Muscle layer of duodenum (tissue), 2 donors: Measurements from ENCODE around the gene ALDH1A3.
"Not testable (repeated sequence)": the region's sequence is repeated elsewhere in the genome, so short reads cannot be mapped to it uniquely, and the experiment has no call there.

Experiments
- H3K27ac ChIP-seq: one replicate; pipeline ENCODE4 v1.7.0; 2013; ENCODE audit warnings: mild to moderate bottlenecking, low read length
- H3K27me3 ChIP-seq: one replicate; pipeline ENCODE4 v1.7.0; 2013; ENCODE audit warnings: low read depth, mild to moderate bottlenecking, control low read depth, low read length
- H3K36me3 ChIP-seq, 2 donors: one replicate each; pipeline ENCODE4 v1.7.0; 2013; ENCODE audit warnings: low read length in 2 of 2, control low read depth in 1 of 2, mild to moderate bottlenecking in 1 of 2; ENCODE audit not compliant: insufficient read depth in 2 of 2, control insufficient read depth in 1 of 2
- H3K4me1 ChIP-seq, 2 donors: one replicate each; pipeline ENCODE4 v1.7.0; 2013; ENCODE audit warnings: low read length in 2 of 2, mild to moderate bottlenecking in 2 of 2, control low read depth in 1 of 2, moderate library complexity in 1 of 2; ENCODE audit not compliant: insufficient read depth in 2 of 2, control insufficient read depth in 1 of 2
- H3K4me3 ChIP-seq, 2 donors: one replicate each; pipeline ENCODE4 v1.7.0; 2013; ENCODE audit warnings: low read length in 2 of 2, low read depth in 1 of 2, mild to moderate bottlenecking in 1 of 2
- H3K9me3 ChIP-seq, 2 donors: one replicate each; pipeline ENCODE4 v1.7.0; 2013; ENCODE audit warnings: low read length in 2 of 2, control low read depth in 1 of 2, mild to moderate bottlenecking in 1 of 2; ENCODE audit not compliant: control insufficient read depth in 1 of 2
- donor health status: healthy.

Gene ALDH1A3

GRCh38 chr15:100844778-100845177, 34.9 kb upstream of the ALDH1A3 start:
- Histone ChIP-seq H3K27ac (no peak overlapping the region), H3K9me3 (no peaks in the 10 kb centered on the region), H3K36me3 (no peaks in the 10 kb centered on the region), H3K27me3 (no peaks in the 10 kb centered on the region), H3K4me3 (no peak overlapping the region), H3K4me1 (no peaks in the 10 kb centered on the region)

DNA sequence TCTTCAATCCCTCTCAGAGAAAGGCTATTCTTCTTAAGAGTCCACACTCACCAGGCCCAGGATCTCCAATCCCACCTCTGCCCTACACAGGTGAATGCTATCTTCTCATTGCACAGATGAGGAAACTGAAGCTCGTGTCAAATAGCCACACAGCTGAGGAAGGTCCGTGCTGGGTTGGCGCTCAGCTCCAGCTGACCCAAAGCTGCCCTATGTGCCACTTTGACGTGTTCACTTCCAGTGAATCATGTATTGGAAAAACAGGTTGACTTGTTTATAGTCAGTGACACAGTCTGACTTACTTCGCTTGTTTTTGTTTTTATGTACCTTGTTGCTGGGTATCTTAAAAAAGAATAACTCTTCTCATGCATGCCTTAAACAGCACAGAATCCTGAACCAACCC, 32.4 kb upstream of the ALDH1A3 start:
- no peaks in the 10 kb centered on the region for H3K36me3 ChIP-seq
- no peaks in the 10 kb centered on the region for H3K9me3 ChIP-seq
- H3K27ac ChIP-seq = no peak overlapping the region
- no peaks in the 10 kb centered on the region for H3K27me3 ChIP-seq
- no peaks in the 10 kb centered on the region for H3K4me1 ChIP-seq
- no peak overlapping the region for H3K4me3 ChIP-seq

DNA sequence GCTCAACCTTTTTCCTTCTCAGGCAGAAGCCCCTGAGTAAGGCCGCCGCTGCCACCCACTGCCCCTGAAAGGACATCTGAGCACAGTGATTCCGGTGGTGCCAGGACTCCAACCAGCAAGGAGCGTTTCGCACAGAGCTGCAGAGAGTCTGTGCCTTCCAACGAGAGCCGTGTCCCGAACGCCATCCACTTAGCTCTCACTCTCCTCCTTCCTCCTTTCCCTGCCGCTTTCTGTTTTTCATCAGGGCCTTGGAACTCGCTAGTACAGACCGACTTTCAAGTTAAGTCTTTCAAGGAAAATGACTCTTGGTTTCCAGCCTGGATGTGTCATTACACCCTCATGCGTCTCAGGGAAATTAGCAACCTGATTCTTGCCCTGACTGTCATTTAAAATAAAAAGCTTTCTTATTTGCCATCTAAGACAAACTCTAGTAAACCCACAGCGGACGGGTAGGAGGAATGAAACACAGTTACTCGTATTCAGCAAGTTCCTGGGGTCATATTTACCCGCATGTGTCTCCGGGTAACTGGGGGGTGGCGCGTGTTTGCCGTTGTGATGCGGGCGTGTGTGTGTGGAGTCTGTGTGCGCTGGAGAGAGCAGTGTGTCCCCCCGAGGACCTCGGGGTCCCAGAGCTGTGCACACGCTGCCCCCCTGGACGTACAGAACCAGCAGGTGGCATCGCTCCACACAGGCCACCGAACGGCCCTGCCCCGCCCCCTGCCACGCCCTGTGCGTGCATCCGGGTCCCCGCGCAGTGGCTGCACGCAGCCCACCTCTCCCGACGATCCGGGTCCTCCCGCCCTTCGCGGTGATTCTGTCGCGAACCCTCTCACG, 30.4 kb upstream of the ALDH1A3 start:
- no peaks in the 10 kb centered on the region for H3K27me3 ChIP-seq
- peak overlapping the region; percentile 3 for H3K27ac ChIP-seq
- no peaks in the 10 kb centered on the region for H3K9me3 ChIP-seq
- no peaks in the 10 kb centered on the region for H3K4me1 ChIP-seq
- peak overlapping the region; percentile 71 to 80 for H3K4me3 ChIP-seq
- H3K36me3 ChIP-seq = no peaks in the 10 kb centered on the region

DNA sequence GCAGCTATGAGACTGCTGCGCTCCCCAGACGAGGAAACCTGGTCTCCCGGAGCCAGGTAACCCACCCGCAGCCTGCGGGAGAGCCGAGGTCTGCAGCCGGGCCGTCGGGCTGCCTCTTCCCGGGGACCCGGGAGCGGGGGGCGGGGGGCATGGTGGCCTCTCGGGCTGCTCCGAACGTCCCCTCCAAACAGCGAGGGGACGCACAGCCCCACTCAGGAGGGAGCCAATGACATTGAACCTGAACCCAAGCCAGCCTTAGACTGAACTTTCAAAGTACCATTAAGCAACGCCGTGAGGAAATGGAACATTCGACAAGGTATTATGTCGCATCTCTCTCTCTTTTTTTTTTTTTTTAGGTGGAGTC, 29.8 kb upstream of the ALDH1A3 start:
- H3K36me3 ChIP-seq = no peaks in the 10 kb centered on the region
- H3K4me1 ChIP-seq = no peaks in the 10 kb centered on the region
- no peaks in the 10 kb centered on the region for H3K9me3 ChIP-seq
- H3K27ac ChIP-seq = no peak overlapping the region
- H3K4me3 ChIP-seq = peak overlapping the region; percentile 71 to 80
- no peaks in the 10 kb centered on the region for H3K27me3 ChIP-seq

- H3K9me3 ChIP-seq, H3K27me3 ChIP-seq, H3K4me1 ChIP-seq, H3K36me3 ChIP-seq, H3K27ac ChIP-seq, H3K4me3 ChIP-seq: not testable (repeated sequence)
Measured at GRCh38 chr15:100851428-100852015, 28.1 kb upstream of the ALDH1A3 start.

DNA sequence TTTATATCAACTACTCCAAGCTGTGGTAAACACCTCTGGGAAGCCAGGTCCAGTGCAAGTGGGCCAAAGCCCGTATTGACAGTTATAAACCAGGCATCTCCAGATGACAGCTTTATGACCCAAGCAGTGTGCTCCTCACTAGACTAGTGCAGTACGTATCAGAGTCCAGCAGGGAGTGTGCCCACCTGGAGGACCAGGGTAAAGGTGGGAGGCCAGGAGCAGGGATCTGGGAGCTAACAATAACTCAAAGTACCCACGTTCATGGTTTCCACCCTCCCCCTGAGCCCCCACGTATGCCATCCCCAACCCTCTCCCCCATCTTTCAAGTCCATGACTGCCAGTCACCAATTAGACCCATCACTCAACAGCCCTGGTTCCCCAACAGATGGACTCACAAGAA, 27.0 kb upstream of the ALDH1A3 start:
- H3K4me1 ChIP-seq = no peaks in the 10 kb centered on the region
- H3K27ac ChIP-seq = no peak overlapping the region
- H3K4me3 ChIP-seq = no peak overlapping the region
- H3K9me3 ChIP-seq = no peaks in the 10 kb centered on the region
- H3K27me3 ChIP-seq = no peaks in the 10 kb centered on the region
- no peaks in the 10 kb centered on the region for H3K36me3 ChIP-seq

DNA sequence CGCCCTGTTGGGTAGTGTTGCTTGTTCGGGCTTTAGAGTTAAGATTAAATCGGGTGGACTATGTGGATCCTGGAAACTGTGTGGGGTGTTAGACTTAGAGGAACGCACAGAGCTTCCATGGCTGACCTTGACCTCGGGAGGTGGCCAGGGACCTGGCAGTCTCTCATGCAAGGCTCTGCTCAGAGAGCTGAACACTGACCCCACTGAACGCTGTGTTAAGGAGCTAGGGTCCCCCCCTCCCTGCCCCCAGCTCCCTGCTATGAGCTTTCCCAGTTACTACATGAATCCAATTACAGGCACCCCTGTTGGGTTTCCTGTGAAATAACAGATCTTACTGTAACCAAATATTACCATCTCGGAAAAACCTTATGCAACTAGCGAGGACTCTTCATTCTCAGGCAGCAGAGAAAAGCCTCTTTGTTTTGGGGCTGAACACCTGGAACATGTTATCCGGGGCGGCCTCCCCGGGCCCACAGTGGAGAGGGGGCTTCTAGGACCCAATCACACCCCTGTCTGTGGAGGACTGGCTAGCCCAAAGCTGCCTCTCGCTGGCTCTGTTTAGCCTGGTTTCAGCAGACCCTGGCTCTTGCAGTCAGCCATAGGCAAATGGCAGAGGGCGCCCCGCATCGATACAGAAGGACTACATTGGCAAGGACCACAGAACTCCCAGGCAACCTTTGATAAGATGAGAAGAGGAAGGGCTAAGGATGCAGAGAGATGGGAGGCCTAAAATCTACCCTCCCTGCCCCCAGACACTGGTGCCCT, 25.8 kb upstream of the ALDH1A3 start:
- H3K27ac ChIP-seq = no peak overlapping the region
- H3K27me3 ChIP-seq = no peaks in the 10 kb centered on the region
- no peaks in the 10 kb centered on the region for H3K4me1 ChIP-seq
- no peaks in the 10 kb centered on the region for H3K36me3 ChIP-seq
- H3K9me3 ChIP-seq = no peaks in the 10 kb centered on the region
- no peak overlapping the region for H3K4me3 ChIP-seq

- H3K4me1 ChIP-seq = no peaks in the 10 kb centered on the region
- no peaks in the 10 kb centered on the region for H3K36me3 ChIP-seq
- H3K4me3 ChIP-seq = no peak overlapping the region
- H3K27ac ChIP-seq = no peak overlapping the region
- H3K27me3 ChIP-seq = no peaks in the 10 kb centered on the region
- H3K9me3 ChIP-seq = peaks cover 0 to 9% of the 10 kb centered on the region in 2 donors
Measured at GRCh38 chr15:100856867-100857266, 22.8 kb upstream of the ALDH1A3 start.

DNA sequence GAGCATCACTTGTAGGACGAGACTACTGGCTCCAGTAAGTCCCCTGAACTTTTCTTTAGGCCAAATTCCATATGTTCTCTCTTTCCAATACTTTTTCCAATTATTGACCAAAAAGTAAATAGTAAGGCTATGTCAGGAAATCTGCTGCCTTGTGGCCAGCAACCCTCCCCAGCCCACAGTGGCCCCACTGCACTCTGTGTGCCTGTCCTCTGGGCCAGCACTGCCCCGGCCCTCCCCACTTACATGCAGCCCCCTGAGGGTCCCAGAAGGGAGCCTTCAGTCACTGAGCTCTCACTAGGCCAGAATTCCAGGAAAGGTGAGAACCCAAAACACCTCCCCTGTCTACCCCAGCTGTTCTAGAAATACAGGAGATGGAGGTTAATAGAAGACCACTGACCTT, 21.3 kb upstream of the ALDH1A3 start:
- peaks cover 0 to 9% of the 10 kb centered on the region in 2 donors for H3K9me3 ChIP-seq
- no peaks in the 10 kb centered on the region for H3K36me3 ChIP-seq
- no peaks in the 10 kb centered on the region for H3K27me3 ChIP-seq
- H3K4me3 ChIP-seq = no peak overlapping the region
- H3K4me1 ChIP-seq = peaks cover 0 to 5% of the 10 kb centered on the region in 2 donors
- no peak overlapping the region for H3K27ac ChIP-seq

- H3K27me3 ChIP-seq = no peaks in the 10 kb centered on the region
- H3K27ac ChIP-seq = no peak overlapping the region
- H3K4me3 ChIP-seq = no peak overlapping the region
- H3K9me3 ChIP-seq = peaks cover 0 to 9% of the 10 kb centered on the region in 2 donors
- no peaks in the 10 kb centered on the region for H3K36me3 ChIP-seq
- H3K4me1 ChIP-seq = peaks cover 0 to 12% of the 10 kb centered on the region in 2 donors
Measured at GRCh38 chr15:100859970-100860828, 19.4 kb upstream of the ALDH1A3 start.
